Measurements from ENCODE around the gene FAM76B.

FAM76B gene

DNA sequence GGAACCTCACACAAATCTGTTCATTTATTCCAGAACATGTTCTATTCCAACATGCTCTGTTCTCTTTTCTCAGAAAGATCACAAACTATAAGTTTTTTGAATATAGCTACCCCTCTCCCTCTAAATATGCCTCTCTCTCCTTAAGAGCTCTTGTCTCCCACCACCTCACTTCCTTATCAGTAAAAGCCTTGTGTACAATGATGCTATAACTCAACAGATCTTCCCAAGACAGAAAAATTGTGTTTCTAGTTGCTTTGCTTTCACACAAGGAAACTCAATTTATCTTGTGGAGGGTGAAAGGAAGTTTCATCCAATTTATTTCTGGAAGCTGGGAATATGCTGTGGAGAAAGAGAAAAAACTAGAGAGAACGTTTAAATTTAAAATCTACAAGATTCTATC lies 64.4 kb downstream of the FAM76B start:
- no peak overlapping the region for H3K4me3 ChIP-seq (ENCODE audit: low read depth, low read length)
- no peak for DNase-seq (ENCODE audit: low read depth)
- TF ChIP-seq, protein P1, sequence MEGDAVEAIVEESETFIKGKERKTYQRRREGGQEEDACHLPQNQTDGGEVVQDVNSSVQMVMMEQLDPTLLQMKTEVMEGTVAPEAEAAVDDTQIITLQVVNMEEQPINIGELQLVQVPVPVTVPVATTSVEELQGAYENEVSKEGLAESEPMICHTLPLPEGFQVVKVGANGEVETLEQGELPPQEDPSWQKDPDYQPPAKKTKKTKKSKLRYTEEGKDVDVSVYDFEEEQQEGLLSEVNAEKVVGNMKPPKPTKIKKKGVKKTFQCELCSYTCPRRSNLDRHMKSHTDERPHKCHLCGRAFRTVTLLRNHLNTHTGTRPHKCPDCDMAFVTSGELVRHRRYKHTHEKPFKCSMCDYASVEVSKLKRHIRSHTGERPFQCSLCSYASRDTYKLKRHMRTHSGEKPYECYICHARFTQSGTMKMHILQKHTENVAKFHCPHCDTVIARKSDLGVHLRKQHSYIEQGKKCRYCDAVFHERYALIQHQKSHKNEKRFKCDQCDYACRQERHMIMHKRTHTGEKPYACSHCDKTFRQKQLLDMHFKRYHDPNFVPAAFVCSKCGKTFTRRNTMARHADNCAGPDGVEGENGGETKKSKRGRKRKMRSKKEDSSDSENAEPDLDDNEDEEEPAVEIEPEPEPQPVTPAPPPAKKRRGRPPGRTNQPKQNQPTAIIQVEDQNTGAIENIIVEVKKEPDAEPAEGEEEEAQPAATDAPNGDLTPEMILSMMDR (conservative IDR thresholded peaks at IDR 0.05; ENCODE audit: low read depth, low read length), result no peak

DNA sequence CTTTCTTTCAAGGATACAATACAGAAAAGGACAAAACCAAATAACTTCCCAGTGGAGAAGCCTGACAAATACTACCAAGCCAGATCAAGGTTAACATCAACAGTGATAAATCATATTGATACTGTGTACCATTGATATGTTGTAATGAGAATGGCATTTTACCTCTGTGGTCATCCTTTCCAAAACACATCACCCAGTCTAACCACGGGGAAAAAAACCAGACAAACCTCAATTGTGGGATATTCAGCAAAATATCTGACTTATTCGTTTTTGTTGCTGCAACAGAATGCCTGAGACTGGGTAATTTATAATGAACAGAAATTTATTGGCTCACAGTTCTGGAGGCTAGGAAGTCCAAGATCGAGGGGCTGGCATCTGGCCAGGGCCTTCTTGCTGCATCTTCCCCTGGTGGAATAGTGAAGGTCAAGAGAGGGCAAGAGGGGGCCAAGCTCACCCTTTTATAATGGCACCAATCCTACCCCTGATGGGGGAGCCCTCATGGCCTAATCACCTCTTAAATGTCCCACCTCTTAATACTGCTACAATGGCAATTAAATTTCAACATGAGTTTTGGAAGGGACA lies 66.1 kb downstream of the FAM76B start:
- DNase-seq (ENCODE audit: low read depth), result no peak
- TF ChIP-seq, protein P1 (conservative IDR thresholded peaks at IDR 0.05; ENCODE audit: low read depth, low read length), result no peak
- H3K4me3 ChIP-seq (ENCODE audit: low read depth, low read length), result no peak overlapping the region

DNA sequence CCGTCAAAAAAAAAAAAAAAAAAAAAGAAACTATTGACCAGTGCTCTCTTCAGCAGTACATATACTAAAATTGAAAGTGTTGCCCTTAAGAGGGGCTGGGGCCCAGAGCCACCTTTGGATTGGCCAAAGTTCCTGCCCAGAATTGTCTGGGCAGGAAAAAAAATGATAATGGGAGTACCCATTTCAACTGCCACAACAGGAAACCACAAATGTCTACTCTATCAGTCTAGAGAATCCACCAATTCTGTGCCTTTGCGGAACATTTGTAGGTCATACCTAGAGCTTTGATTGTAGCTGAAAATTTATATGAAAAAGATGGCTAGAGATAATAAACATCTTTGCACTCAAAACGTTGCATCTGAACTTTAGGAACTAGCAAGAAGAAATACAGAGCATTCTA lies 69.4 kb downstream of the FAM76B start:
- no peak for DNase-seq (ENCODE audit: low read depth)
- TF ChIP-seq, protein P1 (conservative IDR thresholded peaks at IDR 0.05; ENCODE audit: low read depth, low read length), result no peak
- no peak overlapping the region for H3K4me3 ChIP-seq (ENCODE audit: low read depth, low read length)

Measured in choroid plexus epithelial cell (primary cell).